Osteocyte (in vitro differentiated cells): ENCODE measurements around the gene DIP2A. TPM values are rescaled to one million over a fixed set of nuclear protein-coding genes. Genes with fewer than 3 reads are reported as not detected.
"Not testable (repeated sequence)": the region's sequence is repeated elsewhere in the genome, so short reads cannot be mapped to it uniquely, and the experiment has no call there.

Experiments used
- DNase-seq: peaks from one replicate; pipeline ENCODE4 v3.0.0; 2021; ENCODE audit warnings: mixed read lengths; ENCODE audit not compliant: unreplicated experiment; ENCODE audit errors: extremely low spot score
- H3K27ac Mint-ChIP-seq: one replicate; pipeline ENCODE4 v1.8.0; 2021; ENCODE audit warnings: mild to moderate bottlenecking, mixed read lengths; ENCODE audit not compliant: unreplicated experiment
- H3K27me3 Mint-ChIP-seq: one replicate; pipeline ENCODE4 v1.8.0; 2021; ENCODE audit warnings: mixed read lengths; ENCODE audit not compliant: unreplicated experiment
- H3K36me3 Mint-ChIP-seq: one replicate; pipeline ENCODE4 v1.8.0; 2021; ENCODE audit warnings: mixed read lengths; ENCODE audit not compliant: unreplicated experiment
- H3K4me1 Mint-ChIP-seq: one replicate; pipeline ENCODE4 v1.8.0; 2021; ENCODE audit warnings: mixed read lengths; ENCODE audit not compliant: unreplicated experiment
- H3K4me3 Mint-ChIP-seq: one replicate; pipeline ENCODE4 v1.8.0; 2021; ENCODE audit warnings: mild to moderate bottlenecking, moderate library complexity, mixed read lengths; ENCODE audit not compliant: unreplicated experiment
- H3K9me3 Mint-ChIP-seq: one replicate; pipeline ENCODE4 v1.8.0; 2021; ENCODE audit warnings: mixed read lengths; ENCODE audit not compliant: unreplicated experiment
- CTCF ChIP-seq: fragments of 200-600 bp; sonication (generic); IDR thresholded peaks from 2 replicates; pipeline ENCODE4 v1.5.0; 2021; ENCODE audit warnings: antibody characterized with exemption, mild to moderate bottlenecking, moderate library complexity
- total RNA-seq: library from RNA; stranded (reverse); gene quantifications from 2 replicates; pipeline ENCODE4 v1.2.1, GENCODE V29; 2021

The DIP2A gene
- total RNA-seq, 1 donor from 2014 or later: 43.0 TPM

DNA sequence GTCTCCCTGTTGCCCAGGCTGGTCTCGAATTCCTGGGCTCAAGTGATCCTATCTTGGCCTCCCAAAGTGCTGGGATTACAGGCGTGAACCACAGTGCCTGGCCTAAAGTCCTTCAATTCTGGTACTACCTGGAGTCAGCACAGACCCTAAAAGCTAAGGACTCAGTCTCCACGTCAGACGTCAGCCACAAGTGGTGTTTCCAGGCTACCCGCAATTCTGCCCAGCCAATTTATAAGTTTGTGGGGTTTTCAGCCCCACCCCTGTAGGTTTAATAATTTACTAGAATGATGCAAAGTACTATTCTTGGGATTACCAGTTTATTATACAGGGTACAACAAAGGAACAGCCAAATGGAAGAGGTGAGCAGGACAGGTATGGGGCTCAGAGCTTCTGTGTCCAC lies 10.6 kb upstream of the DIP2A start:
- no peak overlapping the region for H3K4me3 Mint-ChIP-seq
- TF ChIP-seq CTCF: no peak

DNA sequence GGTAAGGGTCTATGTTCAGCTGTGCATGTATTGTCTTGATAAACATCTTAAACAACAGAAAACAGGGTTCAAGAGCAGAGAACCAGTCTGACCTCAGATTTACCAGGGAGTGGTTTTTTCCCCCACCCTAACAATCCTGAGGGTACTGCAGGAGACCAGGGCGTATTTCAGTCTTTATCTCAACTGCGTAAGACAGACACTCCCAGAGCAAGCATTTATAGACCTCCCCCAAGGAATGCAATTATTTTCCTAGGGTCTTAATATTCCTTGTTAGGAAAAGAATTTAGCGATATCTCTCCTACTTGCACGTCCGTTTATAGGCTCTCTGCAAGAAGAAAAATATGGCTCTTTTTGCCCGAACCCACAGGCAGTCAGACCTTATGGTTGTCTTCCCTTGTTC lies 9.8 kb upstream of the DIP2A start:
- not testable (repeated sequence) for DNase-seq, H3K27me3 Mint-ChIP-seq, H3K9me3 Mint-ChIP-seq, H3K27ac Mint-ChIP-seq, H3K4me1 Mint-ChIP-seq, H3K4me3 Mint-ChIP-seq
- peaks cover 33% of the 10 kb centered on the region for H3K36me3 Mint-ChIP-seq

More for the DNA sequence above, 10.6 kb upstream of the DIP2A start:
- DNase-seq: no peak
- Mint-ChIP-seq H3K36me3 (peaks cover 37% of the 10 kb centered on the region), H3K4me1 (no peaks in the 10 kb centered on the region), H3K9me3 (peaks cover 8% of the 10 kb centered on the region), H3K27me3 (no peaks in the 10 kb centered on the region), H3K27ac (no peak overlapping the region)

DNA sequence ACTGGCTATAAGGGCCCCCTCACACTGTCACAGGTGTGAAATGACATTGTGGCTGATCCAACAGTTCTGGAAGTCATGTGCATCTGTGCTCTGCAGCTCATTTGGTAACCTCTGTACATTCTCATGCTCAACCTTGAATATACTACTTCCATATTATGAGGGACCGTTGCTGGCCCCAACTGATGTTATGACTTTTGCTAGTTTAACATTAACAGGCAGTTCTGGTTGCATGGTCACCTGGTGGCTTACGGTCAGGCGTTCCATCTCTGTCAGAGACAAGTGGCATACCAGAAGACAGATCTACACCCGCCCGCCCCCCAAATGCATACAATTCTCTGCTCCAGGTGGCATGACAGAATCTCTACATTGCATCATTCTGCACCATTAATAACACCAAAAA lies 6.0 kb upstream of the DIP2A start:
- H3K27me3 Mint-ChIP-seq: no peaks in the 10 kb centered on the region
- H3K4me3 Mint-ChIP-seq: no peak overlapping the region
- no peak for TF ChIP-seq CTCF
- peaks cover 9% of the 10 kb centered on the region for H3K36me3 Mint-ChIP-seq
- peaks cover 8% of the 10 kb centered on the region for H3K9me3 Mint-ChIP-seq
- peaks cover 33% of the 10 kb centered on the region for H3K4me1 Mint-ChIP-seq
- H3K27ac Mint-ChIP-seq: no peak overlapping the region
- no peak for DNase-seq

DNA sequence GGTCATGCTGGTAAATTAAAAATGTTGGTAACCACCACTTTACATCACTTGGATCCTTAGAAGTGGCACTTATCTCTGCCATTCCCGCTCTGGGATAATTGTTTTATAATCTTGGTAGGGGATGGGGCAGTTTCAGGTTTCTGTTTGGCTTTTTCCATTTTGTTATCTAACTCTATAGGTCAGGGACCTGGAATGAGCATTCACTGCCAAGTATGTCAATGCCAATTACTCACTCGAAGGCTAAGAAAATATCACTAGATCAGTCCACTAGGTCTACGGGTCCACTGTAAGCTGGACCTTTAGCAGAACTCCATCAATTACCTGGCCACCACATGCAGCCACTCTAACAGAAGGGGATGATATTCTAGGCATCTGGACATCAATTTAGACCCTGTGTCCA lies 4.5 kb upstream of the DIP2A start:
- TF ChIP-seq CTCF: no peak
- no peak for DNase-seq
- Mint-ChIP-seq H3K27ac (no peak overlapping the region), H3K4me1 (peaks cover 35% of the 10 kb centered on the region), H3K36me3 (peaks cover under 1% of the 10 kb centered on the region), H3K27me3 (no peaks in the 10 kb centered on the region), H3K4me3 (no peak overlapping the region), H3K9me3 (no peaks in the 10 kb centered on the region)

DNA sequence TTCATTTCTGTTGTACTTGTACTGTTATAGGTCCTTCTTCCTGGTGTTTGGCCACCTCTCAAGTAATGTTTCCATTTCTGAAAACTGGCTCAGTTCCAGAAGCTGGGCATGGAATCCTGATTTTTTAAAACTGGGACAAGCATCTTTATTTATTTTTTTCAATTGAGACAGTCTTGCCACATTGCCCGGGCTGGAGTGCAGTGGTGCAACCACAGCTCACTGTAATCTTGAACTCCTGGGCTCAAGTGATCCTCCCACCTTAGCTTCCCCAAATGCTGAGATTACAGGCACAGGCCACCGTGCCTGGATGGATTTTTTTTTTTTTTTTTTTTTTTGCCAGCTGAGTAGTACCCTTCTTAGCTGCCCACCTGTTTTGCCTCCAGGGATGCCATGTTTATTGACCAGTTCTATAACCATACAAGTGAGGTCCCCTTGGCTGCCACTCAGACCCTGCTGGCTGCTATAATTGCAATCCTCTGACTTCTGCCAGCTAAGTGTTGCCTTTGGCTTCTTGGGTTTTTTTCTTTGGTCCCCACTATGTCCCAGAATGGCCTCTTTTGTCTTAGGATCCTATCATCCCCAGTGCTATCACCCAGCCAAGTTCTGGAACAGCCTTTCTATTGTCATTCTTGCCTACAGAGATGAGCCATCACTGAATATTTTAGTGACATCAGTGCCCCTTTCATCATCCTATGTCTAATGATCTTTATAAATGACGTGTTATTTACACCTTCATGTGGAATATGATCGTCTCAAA lies 3.9 kb upstream of the DIP2A start:
- Mint-ChIP-seq H3K27me3 (no peaks in the 10 kb centered on the region), H3K4me1 (peaks cover 35% of the 10 kb centered on the region), H3K36me3 (no peaks in the 10 kb centered on the region), H3K27ac (peak overlapping the region; percentile 90), H3K4me3 (no peak overlapping the region), H3K9me3 (no peaks in the 10 kb centered on the region)
- TF ChIP-seq CTCF: no peak
- DNase-seq: no peak
